ENCODE measurements around the gene SCAMP4.

Gene SCAMP4

DNA sequence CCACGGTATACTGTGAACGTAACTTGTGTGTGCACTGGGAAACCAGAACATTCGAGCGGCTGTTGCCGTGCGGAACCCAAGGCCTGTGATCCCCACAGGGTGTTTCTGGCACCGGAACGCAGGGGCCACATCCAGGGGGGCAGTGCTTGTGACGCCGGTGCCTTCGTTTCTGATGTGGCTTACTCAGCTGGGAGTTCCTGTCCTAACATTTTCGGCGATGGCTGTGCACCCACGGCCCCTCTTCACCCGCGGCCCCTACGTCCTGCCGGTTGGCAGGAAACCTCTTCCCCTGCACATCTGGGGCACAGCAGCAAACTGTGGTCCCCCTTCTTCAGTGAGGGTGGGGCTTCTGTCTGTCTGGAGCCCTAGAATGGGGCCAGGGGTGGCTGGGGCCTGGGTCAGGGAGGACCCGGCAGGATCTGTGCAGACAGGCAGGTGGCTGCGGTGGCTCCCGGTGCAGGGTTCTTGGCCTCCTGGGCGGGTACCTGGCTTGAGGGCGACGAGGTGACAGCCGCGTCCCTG, 61.9 kb downstream of the SCAMP4 start:
- H3K4me3 ChIP-seq (ENCODE audit: low read depth, low read length) = no peak overlapping the region
- no peak for DNase-seq (ENCODE audit: low read depth)
- TF ChIP-seq, protein P1, sequence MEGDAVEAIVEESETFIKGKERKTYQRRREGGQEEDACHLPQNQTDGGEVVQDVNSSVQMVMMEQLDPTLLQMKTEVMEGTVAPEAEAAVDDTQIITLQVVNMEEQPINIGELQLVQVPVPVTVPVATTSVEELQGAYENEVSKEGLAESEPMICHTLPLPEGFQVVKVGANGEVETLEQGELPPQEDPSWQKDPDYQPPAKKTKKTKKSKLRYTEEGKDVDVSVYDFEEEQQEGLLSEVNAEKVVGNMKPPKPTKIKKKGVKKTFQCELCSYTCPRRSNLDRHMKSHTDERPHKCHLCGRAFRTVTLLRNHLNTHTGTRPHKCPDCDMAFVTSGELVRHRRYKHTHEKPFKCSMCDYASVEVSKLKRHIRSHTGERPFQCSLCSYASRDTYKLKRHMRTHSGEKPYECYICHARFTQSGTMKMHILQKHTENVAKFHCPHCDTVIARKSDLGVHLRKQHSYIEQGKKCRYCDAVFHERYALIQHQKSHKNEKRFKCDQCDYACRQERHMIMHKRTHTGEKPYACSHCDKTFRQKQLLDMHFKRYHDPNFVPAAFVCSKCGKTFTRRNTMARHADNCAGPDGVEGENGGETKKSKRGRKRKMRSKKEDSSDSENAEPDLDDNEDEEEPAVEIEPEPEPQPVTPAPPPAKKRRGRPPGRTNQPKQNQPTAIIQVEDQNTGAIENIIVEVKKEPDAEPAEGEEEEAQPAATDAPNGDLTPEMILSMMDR (conservative IDR thresholded peaks at IDR 0.05; ENCODE audit: low read depth, low read length) = no peak

DNA sequence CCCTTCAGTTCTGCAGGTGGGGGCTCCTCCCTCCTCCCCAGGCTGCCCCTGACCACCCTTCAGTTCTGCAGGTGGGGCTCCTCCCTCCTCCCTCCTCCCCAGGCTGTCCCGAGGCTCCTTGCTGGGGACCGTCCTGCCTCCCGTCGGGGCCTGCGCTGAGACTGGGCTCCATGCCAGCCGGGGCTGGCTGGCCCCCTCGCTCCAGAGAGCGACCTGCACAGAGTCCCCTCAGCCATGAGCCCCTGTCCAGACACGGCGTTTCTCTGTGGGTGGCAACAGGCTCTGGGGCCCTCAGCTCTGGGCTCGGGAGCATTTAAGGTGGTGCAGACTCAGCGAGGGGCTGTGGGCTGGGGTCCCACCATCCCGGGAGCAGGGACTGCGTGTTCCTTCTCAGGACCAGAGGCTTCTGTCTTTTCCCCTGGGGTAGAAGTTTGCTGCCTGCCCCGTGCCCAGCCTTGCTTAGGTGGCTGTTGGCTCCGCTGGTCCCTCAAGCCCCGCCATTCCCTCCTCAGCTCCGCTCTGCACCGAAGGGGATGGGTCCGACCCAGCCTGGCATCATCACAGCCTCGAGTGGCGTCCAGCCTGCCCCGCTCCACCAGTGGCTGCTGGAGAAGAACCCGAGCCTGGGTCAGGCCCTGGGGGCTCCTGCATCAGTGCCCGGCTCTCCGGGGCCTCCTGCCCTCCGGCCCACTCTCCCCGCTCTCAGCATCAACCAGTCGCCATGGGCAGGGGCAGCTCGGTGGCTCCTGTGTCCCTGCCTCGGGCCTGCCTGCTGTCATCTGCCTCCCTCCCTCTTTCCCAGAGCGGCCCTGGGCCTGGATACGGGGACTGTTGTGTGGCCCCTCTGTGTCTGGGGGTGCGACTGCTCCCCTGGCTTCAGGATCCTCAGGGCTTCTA, 63.3 kb downstream of the SCAMP4 start:
- DNase-seq (ENCODE audit: low read depth) = no peak
- no peak overlapping the region for H3K4me3 ChIP-seq (ENCODE audit: low read depth, low read length)
- TF ChIP-seq, protein P1 (conservative IDR thresholded peaks at IDR 0.05; ENCODE audit: low read depth, low read length) = no peak

DNA sequence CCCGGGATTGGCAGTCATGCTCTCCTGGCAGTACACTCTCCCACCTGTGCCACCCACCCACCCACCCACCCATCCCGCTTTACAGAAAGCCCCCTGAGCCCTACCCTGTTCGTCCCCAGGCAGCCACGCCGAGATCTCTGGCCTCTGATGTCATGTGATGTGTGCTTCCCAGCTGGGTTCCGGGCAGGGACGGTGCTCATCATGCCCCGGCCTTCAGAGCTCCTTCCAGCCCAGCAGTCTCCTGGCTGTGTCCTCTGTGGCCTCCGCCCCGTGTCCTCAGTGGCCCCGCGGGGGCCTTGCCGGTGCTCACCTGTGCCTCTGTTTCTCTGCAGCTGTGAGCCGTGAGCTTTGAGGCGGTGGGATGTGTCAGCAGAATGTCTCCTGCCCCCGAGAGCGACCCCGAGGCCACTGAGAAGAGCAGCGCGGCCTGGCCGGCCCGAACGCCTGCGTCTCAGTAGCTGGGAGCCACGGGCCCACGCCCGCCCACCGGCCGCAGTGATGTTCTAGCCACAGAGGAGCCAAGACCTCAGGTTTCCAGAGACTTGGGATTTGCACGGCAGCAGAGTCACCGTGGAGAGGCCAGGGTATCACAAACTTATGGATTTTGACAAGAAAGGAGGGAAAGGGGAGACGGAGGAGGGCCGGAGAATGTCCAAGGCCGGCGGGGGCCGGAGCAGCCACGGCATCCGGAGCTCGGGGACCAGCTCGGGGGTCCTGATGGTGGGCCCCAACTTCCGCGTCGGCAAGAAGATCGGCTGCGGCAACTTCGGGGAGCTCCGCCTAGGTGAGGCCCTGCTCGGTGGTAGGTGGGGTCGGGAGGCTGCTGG, 64.2 kb downstream of the SCAMP4 start:
- TF ChIP-seq, protein P1 (conservative IDR thresholded peaks at IDR 0.05; ENCODE audit: low read depth, low read length) = no peak
- H3K4me3 ChIP-seq (ENCODE audit: low read depth, low read length) = no peak overlapping the region
- no peak for DNase-seq (ENCODE audit: low read depth)

DNA sequence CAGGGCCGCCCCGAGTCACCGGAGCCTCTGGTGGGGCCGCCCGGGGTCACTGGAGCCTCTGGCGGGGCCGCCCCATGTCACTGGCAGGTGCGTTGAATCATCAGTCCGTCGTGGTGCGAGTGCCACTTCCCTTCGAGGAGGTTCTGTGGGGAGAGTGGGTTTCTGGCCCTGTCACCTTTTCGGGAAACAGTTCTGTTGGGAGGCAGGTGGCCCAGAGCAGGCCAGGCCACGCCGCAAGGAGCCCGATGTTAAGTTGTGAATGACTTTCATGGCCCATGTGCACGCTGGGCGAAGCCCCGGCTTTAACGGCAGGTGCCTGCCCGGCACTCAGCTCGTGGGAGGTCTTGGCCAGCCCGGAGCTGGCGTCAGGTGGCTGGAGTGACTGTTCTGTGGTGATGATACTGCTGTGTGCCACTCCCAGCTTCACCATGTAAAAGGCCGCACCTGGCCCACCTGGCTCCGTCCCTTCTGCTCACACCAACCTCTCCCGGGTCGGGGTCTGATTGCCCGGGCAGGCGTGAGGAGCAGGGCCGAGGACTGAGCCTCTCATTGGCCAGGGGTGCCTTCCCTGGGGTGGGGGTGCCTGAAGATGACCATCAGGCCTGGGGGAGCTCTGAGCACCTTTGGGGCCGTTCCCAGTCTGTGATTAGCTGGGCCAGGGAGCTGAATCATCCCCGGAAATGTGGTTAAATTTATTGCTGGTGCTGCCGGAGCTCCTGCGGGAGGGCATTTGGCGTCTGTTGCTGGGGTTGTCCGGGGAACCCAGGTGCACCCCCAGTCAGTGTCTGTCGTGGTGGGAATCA, 65.0 kb downstream of the SCAMP4 start:
- DNase-seq (ENCODE audit: low read depth) = no peak
- no peak overlapping the region for H3K4me3 ChIP-seq (ENCODE audit: low read depth, low read length)
- TF ChIP-seq, protein P1 (conservative IDR thresholded peaks at IDR 0.05; ENCODE audit: low read depth, low read length) = no peak

DNA sequence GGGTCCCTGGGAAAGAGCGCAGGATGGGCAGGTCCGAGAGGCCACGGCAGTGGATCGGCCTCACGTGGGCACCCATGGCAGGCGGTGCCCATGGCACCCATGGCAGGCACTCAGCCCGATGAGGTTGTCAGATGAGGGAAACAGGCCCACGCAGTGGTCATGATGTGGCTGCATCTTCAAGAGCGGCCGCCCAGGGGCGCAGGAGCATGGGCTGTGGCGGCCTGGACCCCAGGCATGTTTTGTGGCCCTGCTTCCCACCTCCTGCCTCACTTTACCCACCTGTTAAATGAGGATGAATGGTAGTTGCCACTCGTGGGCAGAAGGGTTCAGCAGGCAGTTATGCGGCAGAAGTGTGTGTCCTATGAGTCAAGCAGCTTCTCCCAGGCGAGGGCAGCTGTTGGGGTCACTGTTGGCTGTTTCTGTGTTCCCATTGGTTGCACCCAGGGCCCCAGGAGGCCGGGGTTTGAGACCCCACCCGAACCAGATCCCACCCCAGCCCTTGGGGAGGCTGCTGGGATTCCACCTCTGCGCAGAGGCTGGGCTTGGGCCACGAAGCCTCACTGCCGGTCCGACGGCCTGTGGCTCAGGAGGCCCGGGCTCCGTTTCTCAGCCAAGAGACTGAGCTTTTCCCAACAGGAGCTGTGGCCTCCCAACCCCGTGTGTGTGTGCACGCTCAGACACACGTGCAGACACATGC, 65.8 kb downstream of the SCAMP4 start:
- no peak for DNase-seq (ENCODE audit: low read depth)
- H3K4me3 ChIP-seq (ENCODE audit: low read depth, low read length) = no peak overlapping the region
- TF ChIP-seq, protein P1 (conservative IDR thresholded peaks at IDR 0.05; ENCODE audit: low read depth, low read length) = no peak

Data from choroid plexus epithelial cell (primary cell).